ENCODE results near the gene CD2. TPM values are rescaled to one million over a fixed set of nuclear protein-coding genes. Genes with fewer than 3 reads are reported as not detected.

CD2 gene
- total RNA-seq, 1 donor from 2014 or later = 11.4 TPM

DNA sequence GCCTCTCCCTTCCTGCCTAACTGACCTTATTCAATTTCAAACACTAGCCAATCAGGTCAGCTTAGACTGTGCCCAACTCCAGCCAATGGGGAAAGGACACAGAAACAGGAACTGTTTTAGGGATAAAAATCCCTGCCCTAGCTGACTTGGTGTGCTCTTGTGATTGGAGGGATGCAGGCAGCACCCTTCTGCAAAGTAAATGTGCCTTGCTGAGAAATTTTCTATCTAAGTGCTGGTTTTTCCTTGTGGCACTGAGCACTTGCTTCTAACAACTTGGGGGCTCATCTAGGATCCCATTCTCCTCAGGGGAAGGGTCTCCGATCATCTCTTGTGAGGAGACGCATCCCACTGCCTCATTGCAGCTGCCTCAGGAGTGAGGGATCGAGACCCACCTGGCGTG lies 10.7 kb upstream of the CD2 start:
- TF ChIP-seq, protein P1, sequence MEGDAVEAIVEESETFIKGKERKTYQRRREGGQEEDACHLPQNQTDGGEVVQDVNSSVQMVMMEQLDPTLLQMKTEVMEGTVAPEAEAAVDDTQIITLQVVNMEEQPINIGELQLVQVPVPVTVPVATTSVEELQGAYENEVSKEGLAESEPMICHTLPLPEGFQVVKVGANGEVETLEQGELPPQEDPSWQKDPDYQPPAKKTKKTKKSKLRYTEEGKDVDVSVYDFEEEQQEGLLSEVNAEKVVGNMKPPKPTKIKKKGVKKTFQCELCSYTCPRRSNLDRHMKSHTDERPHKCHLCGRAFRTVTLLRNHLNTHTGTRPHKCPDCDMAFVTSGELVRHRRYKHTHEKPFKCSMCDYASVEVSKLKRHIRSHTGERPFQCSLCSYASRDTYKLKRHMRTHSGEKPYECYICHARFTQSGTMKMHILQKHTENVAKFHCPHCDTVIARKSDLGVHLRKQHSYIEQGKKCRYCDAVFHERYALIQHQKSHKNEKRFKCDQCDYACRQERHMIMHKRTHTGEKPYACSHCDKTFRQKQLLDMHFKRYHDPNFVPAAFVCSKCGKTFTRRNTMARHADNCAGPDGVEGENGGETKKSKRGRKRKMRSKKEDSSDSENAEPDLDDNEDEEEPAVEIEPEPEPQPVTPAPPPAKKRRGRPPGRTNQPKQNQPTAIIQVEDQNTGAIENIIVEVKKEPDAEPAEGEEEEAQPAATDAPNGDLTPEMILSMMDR (IDR thresholded peaks at IDR 0.05) = no peak
- Histone ChIP-seq H3K9me3 (peaks cover 23% of the 10 kb centered on the region), H3K36me3 (no peaks in the 10 kb centered on the region), H3K27me3 (no peaks in the 10 kb centered on the region), H3K4me3 (no peak overlapping the region), H3K4me1 (peaks cover 8% of the 10 kb centered on the region), H3K27ac (no peak overlapping the region)
- intact Hi-C loops (cut with DNase I) = no loop called here
- DNase-seq = no peak
- no peak for ATAC-seq

DNA sequence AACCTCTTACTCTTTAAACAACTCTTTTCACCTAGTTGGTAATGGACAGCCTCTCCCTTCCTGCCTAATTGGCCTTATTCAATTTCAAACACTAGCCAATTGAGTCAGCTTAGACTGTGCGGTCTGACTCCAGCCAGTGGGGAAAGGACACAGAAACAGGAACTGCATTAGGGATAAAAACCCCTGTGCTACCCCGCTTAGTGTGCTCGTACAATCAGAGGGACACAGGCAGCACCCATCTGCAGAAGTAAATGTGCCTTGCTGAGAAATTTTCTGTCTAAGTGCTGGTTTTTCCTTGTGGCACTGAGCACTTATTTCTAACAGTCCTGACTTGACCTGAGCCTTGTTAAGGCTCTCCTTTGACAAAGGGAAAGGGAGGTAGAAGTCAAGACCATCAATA lies 6.0 kb upstream of the CD2 start:
- intact Hi-C loops (cut with DNase I) = no loop called here
- Histone ChIP-seq H3K36me3 (no peaks in the 10 kb centered on the region), H3K4me3 (no peak overlapping the region), H3K9me3 (peaks cover 25% of the 10 kb centered on the region), H3K27me3 (no peaks in the 10 kb centered on the region), H3K27ac (no peak overlapping the region), H3K4me1 (no peaks in the 10 kb centered on the region)
- no peak for DNase-seq
- no peak for ATAC-seq
- TF ChIP-seq, protein P1 (IDR thresholded peaks at IDR 0.05) = no peak

DNA sequence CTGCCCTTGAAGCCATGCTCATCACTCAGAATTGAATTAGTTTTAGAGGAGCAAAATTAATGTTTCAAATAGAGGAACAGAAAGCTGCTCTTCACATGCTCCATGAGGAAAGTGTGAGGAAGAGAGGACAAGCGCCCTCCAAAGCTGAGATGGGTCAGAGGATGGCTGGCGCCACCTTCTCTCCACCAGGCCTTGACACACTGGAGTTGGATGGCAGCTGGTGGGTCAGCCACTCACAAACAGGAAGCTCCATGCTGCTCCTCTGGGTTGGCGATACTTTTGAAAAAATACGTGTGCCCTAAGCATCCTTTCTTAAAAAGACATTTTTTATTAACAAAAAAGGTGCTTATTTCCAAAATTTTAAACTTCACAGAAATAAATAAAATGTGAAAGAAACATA lies 3.1 kb upstream of the CD2 start:
- peak overlapping the region; percentile 8 for H3K27ac ChIP-seq
- no peaks in the 10 kb centered on the region for H3K27me3 ChIP-seq
- H3K36me3 ChIP-seq = no peaks in the 10 kb centered on the region
- DNase-seq (no peak), ATAC-seq (peak; percentile 70)
- TF ChIP-seq, protein P1 (IDR thresholded peaks at IDR 0.05) = no peak
- H3K9me3 ChIP-seq = peaks cover 15% of the 10 kb centered on the region
- no peak overlapping the region for H3K4me3 ChIP-seq
- intact Hi-C loops (cut with DNase I) = no loop called here
- H3K4me1 ChIP-seq = no peaks in the 10 kb centered on the region

DNA sequence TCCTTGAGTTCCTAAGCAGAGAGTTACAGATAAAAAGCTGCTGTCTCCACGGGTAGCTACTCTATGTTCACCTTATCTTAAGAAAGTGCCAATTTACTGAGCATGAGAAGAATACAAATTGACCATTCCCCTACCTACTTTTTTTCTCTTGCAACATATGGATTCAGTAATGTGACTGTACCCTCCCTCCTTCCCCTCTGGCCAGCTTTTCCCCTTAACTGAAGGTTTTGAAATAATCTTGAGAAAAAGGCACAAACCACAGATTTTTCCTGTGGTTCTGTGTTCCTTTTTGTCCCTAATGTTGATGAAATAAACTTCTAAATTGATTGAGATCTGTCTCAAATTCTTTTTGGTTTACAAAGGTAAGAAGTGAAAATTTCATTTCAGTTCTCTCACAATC lies 2.6 kb upstream of the CD2 start:
- ATAC-seq (peak; percentile 48), DNase-seq (no peak)
- Histone ChIP-seq H3K4me1 (no peaks in the 10 kb centered on the region), H3K27me3 (no peaks in the 10 kb centered on the region), H3K36me3 (no peaks in the 10 kb centered on the region), H3K27ac (peak overlapping the region; percentile 8), H3K4me3 (no peak overlapping the region), H3K9me3 (peaks cover 15% of the 10 kb centered on the region)
- TF ChIP-seq, protein P1 (IDR thresholded peaks at IDR 0.05) = no peak
- intact Hi-C loops (cut with DNase I) = no loop called here

DNA sequence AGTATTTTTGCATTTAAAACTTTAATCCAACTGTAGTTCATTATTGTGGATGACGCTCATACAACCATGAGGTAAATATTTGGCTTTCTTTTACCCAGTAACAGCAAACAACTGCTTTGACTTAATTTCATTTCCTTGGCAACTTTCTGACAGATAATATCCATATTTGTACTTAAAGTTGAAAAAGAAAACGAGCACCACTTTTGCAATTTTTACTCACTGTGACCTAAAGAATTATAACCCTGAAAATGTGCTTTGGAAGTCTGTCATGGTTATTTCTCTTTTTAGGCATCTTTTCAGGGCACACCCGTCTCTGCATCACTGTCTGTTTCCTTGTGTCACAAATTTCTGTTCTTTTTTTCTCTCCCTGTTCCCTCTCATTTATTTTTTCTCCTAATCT lies 918 bp upstream of the CD2 start:
- Histone ChIP-seq H3K36me3 (no peaks in the 10 kb centered on the region), H3K27ac (peak overlapping the region; percentile 14), H3K9me3 (peaks cover 8% of the 10 kb centered on the region), H3K4me3 (no peak overlapping the region), H3K4me1 (no peaks in the 10 kb centered on the region), H3K27me3 (no peaks in the 10 kb centered on the region)
- ATAC-seq = no peak
- no peak for DNase-seq
- TF ChIP-seq, protein P1 (IDR thresholded peaks at IDR 0.05) = no peak
- intact Hi-C loops (cut with DNase I) = no loop called here

DNA sequence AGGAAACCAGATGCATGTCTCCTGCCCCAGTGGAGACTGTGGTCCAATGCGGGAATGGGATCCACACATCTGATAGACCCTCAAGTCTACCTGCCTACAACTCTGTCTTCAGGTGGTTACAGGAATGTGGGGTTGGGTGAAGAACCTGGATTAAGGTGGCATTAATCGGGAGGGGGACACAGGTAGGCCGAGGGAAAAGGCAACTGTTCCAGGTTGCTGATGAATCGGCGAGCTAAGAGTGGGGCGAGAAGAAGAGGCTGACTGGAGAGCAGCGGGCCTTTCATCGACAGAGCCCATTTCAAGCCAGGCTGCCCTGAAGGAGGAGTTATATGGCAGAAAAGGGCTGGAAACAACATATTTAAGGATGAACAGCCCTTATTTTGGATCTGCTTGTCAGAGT lies 836 bp downstream of the CD2 start:
- Histone ChIP-seq H3K4me1 (no peaks in the 10 kb centered on the region), H3K9me3 (no peaks in the 10 kb centered on the region), H3K27me3 (no peaks in the 10 kb centered on the region), H3K27ac (peak overlapping the region; percentile 42), H3K4me3 (peak overlapping the region; percentile 40), H3K36me3 (no peaks in the 10 kb centered on the region)
- intact Hi-C loops (cut with DNase I) = no loop called here
- TF ChIP-seq, protein P1 (IDR thresholded peaks at IDR 0.05) = no peak
- ATAC-seq (no peak), DNase-seq (no peak)
